Glutamatergic neuron (in vitro differentiated cells): Measurements from ENCODE around the gene DDX39B. TPM values are rescaled to one million over a fixed set of nuclear protein-coding genes. Genes with fewer than 3 reads are reported as not detected.

Source experiments
- DNase-seq: peaks from one replicate; pipeline ENCODE4 v3.0.0; 2022
- H3K27ac Mint-ChIP-seq: one replicate; pipeline ENCODE4 v1.8.0; 2020; ENCODE audit warnings: mild to moderate bottlenecking, mixed read lengths, inconsistent platforms; ENCODE audit not compliant: unreplicated experiment
- H3K27me3 Mint-ChIP-seq: one replicate; pipeline ENCODE4 v1.8.0; 2020; ENCODE audit warnings: mild to moderate bottlenecking, moderate library complexity, mixed read lengths, inconsistent platforms; ENCODE audit not compliant: unreplicated experiment
- H3K36me3 Mint-ChIP-seq: one replicate; pipeline ENCODE4 v1.8.0; 2020; ENCODE audit warnings: mild to moderate bottlenecking, mixed read lengths, inconsistent platforms; ENCODE audit not compliant: unreplicated experiment
- H3K4me1 Mint-ChIP-seq: one replicate; pipeline ENCODE4 v1.8.0; 2020; ENCODE audit warnings: mild to moderate bottlenecking, low read depth, mixed read lengths, inconsistent platforms; ENCODE audit not compliant: unreplicated experiment
- H3K4me3 Mint-ChIP-seq: one replicate; pipeline ENCODE4 v1.8.0; 2020; ENCODE audit warnings: mild to moderate bottlenecking, mixed read lengths, inconsistent platforms; ENCODE audit not compliant: unreplicated experiment
- H3K9me3 Mint-ChIP-seq: one replicate; pipeline ENCODE4 v1.8.0; 2020; ENCODE audit warnings: mild to moderate bottlenecking, moderate library complexity, mixed read lengths, inconsistent platforms; ENCODE audit not compliant: unreplicated experiment
- total RNA-seq: library from RNA; stranded (reverse); fragmentation: NEBNext Ultra II Directional; extraction: Animal tissue kit (Norgen Biotek cat#: 25700); gene quantifications from one replicate; pipeline ENCODE4 v1.2.1, GENCODE V29; 2021; ENCODE audit not compliant: unreplicated experiment
- TF ChIP-seq, protein P1 (sequence below): fragments of 200-600 bp; sonication (generic); IDR thresholded peaks from one replicate; pipeline ENCODE4 v1.5.0; 2021; ENCODE audit not compliant: partially characterized antibody, unreplicated experiment

The DDX39B gene
- total RNA-seq, 1 donor from 2014 or later = 526 TPM

- H3K9me3 Mint-ChIP-seq = peaks cover 9% of the 10 kb centered on the region
- H3K4me1 Mint-ChIP-seq = no peaks in the 10 kb centered on the region
- no peak overlapping the region for H3K27ac Mint-ChIP-seq
- H3K27me3 Mint-ChIP-seq = peaks cover 9% of the 10 kb centered on the region
- DNase-seq = no peak
- H3K4me3 Mint-ChIP-seq = no peak overlapping the region
- TF ChIP-seq, protein P1, sequence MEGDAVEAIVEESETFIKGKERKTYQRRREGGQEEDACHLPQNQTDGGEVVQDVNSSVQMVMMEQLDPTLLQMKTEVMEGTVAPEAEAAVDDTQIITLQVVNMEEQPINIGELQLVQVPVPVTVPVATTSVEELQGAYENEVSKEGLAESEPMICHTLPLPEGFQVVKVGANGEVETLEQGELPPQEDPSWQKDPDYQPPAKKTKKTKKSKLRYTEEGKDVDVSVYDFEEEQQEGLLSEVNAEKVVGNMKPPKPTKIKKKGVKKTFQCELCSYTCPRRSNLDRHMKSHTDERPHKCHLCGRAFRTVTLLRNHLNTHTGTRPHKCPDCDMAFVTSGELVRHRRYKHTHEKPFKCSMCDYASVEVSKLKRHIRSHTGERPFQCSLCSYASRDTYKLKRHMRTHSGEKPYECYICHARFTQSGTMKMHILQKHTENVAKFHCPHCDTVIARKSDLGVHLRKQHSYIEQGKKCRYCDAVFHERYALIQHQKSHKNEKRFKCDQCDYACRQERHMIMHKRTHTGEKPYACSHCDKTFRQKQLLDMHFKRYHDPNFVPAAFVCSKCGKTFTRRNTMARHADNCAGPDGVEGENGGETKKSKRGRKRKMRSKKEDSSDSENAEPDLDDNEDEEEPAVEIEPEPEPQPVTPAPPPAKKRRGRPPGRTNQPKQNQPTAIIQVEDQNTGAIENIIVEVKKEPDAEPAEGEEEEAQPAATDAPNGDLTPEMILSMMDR = no peak
- no peaks in the 10 kb centered on the region for H3K36me3 Mint-ChIP-seq
Measured at GRCh38 chr6:31569861-31570536, 28.2 kb upstream of the DDX39B start.

DNA sequence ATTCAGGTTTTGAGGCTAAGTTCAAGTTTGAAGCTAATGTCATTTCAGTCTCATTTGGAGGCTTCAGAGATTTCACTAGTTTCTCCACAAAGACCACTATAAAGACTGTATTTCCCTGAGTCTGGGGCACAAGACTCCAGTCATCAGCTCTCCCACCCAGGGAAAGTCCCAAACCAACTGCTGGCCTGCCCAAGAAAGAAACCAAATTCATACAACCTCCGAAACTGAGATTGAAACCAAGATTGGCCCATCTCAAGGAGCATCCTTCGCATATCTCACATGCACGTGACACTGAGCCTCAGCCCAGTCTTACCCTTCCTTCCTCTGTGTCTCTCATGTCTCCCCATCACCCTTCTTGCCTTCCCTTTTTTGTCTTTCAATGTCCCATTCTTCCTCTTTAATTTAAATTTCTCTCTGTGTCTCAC lies 26.7 kb upstream of the DDX39B start:
- peaks cover 7% of the 10 kb centered on the region for H3K27me3 Mint-ChIP-seq
- TF ChIP-seq, protein P1 = no peak

GRCh38 chr6:31567531-31568370 lies 25.9 kb upstream of the DDX39B start:
- Mint-ChIP-seq H3K4me3 (no peak overlapping the region), H3K27me3 (peaks cover 4% of the 10 kb centered on the region), H3K9me3 (peaks cover 5% of the 10 kb centered on the region), H3K36me3 (no peaks in the 10 kb centered on the region), H3K27ac (no peak overlapping the region), H3K4me1 (no peaks in the 10 kb centered on the region)
- TF ChIP-seq, protein P1 = no peak
- DNase-seq = no peak

More for the DNA sequence above, 26.7 kb upstream of the DDX39B start:
- Mint-ChIP-seq H3K4me1 (no peaks in the 10 kb centered on the region), H3K36me3 (no peaks in the 10 kb centered on the region), H3K27ac (no peak overlapping the region), H3K4me3 (no peak overlapping the region), H3K9me3 (peaks cover 4% of the 10 kb centered on the region)
- DNase-seq = no peak

- TF ChIP-seq, protein P1 = no peak
- Mint-ChIP-seq H3K4me3 (no peak overlapping the region), H3K27me3 (peaks cover 3% of the 10 kb centered on the region), H3K4me1 (peaks cover 4% of the 10 kb centered on the region), H3K9me3 (peaks cover 6% of the 10 kb centered on the region), H3K27ac (no peak overlapping the region), H3K36me3 (peaks cover 4% of the 10 kb centered on the region)
- no peak for DNase-seq
Measured at GRCh38 chr6:31560697-31561058, 18.9 kb upstream of the DDX39B start.
